Activated CD8-positive, alpha-beta memory T cell treated with anti-CD3 and anti-CD28 coated beads, Interleukin-2, amount 50 U/mL, for 4 hours (primary cell): ENCODE data around the gene DNAJC25.

Experiments
- DNase-seq: peaks from one replicate; pipeline ENCODE4 v3.0.0-alpha.2; 2020

Gene DNAJC25

GRCh38 chr9:111674319-111674718 lies 43.2 kb downstream of the DNAJC25 start:
- no peak for DNase-seq

- DNase-seq: no peak
Observed at GRCh38 chr9:111676116-111676515, 45.0 kb downstream of the DNAJC25 start.

GRCh38 chr9:111678293-111678692 lies 47.2 kb downstream of the DNAJC25 start:
- DNase-seq: no peak

GRCh38 chr9:111679199-111679598 lies 48.1 kb downstream of the DNAJC25 start:
- no peak for DNase-seq

GRCh38 chr9:111683392-111683791 lies 52.3 kb downstream of the DNAJC25 start:
- DNase-seq: no peak

- DNase-seq: no peak
Observed at GRCh38 chr9:111691672-111692329, 60.7 kb downstream of the DNAJC25 start.

- no peak for DNase-seq
Observed at GRCh38 chr9:111696796-111697195, 65.7 kb downstream of the DNAJC25 start.

- DNase-seq: no peak
Observed at GRCh38 chr9:111700776-111701175, 69.6 kb downstream of the DNAJC25 start.
